GM23248 (cell line): ENCODE data around the gene PRKCSH. TPM values are rescaled to one million over a fixed set of nuclear protein-coding genes. Genes with fewer than 3 reads are reported as not detected.
"Not testable (repeated sequence)": the region's sequence is repeated elsewhere in the genome, so short reads cannot be mapped to it uniquely, and the experiment has no call there.

Experiments
- DNase-seq: peaks from one replicate; pipeline ENCODE4 v3.0.0-alpha.2; 2015
- H2AFZ ChIP-seq: fragments of 200-600 bp; sonication (generic); 2 replicates; pipeline ENCODE4 v1.6.1; 2016; ENCODE audit warnings: antibody characterized with exemption
- H3F3A ChIP-seq: fragments of 200-600 bp; sonication (generic); 2 replicates; pipeline ENCODE4 v1.6.1; 2016; ENCODE audit warnings: mild to moderate bottlenecking, antibody characterized with exemption, mixed run types; ENCODE audit not compliant: insufficient read depth
- H3K27ac ChIP-seq: fragments of 200-600 bp; sonication (generic); 2 replicates; pipeline ENCODE4 v1.5.1; 2016; ENCODE audit warnings: mild to moderate bottlenecking
- H3K27me3 ChIP-seq: fragments of 200-600 bp; sonication (generic); replicated peaks from 2 replicates; pipeline ENCODE4 v1.6.1; 2016; ENCODE audit warnings: mild to moderate bottlenecking; ENCODE audit not compliant: insufficient read depth
- H3K36me3 ChIP-seq: fragments of 200-600 bp; sonication (generic); 2 replicates; pipeline ENCODE4 v1.6.1; 2016; ENCODE audit warnings: low read depth, mild to moderate bottlenecking
- H3K4me1 ChIP-seq: fragments of 200-600 bp; sonication (generic); 2 replicates; pipeline ENCODE4 v1.6.1; 2016; ENCODE audit warnings: mild to moderate bottlenecking; ENCODE audit not compliant: insufficient read depth
- H3K4me2 ChIP-seq: fragments of 200-600 bp; sonication (generic); one replicate; pipeline ENCODE4 v1.6.1; 2016; ENCODE audit warnings: mild to moderate bottlenecking; ENCODE audit not compliant: unreplicated experiment
- H3K4me3 ChIP-seq: fragments of 200-600 bp; sonication (generic); 2 replicates; pipeline ENCODE4 v1.5.1; 2016; ENCODE audit warnings: mild to moderate bottlenecking
- H3K79me2 ChIP-seq: fragments of 200-600 bp; sonication (generic); 2 replicates; pipeline ENCODE4 v1.6.1; 2016; ENCODE audit warnings: mild to moderate bottlenecking; ENCODE audit not compliant: insufficient read depth
- H3K9ac ChIP-seq: fragments of 200-600 bp; sonication (generic); 2 replicates; pipeline ENCODE4 v1.6.1; 2016; ENCODE audit warnings: mild to moderate bottlenecking
- H3K9me2 ChIP-seq: fragments of 200-600 bp; sonication (generic); 2 replicates; pipeline ENCODE4 v1.6.1; 2016; ENCODE audit warnings: mixed run types, mild to moderate bottlenecking, moderate library complexity; ENCODE audit not compliant: insufficient read depth
- H3K9me3 ChIP-seq: fragments of 200-600 bp; sonication (generic); one replicate; pipeline ENCODE4 v1.6.1; 2017; ENCODE audit warnings: low read depth
- H4K20me1 ChIP-seq: fragments of 200-600 bp; sonication (generic); 2 replicates; pipeline ENCODE4 v1.6.0; 2016; ENCODE audit not compliant: insufficient read depth
- EZH2 ChIP-seq: fragments of 200-600 bp; sonication (generic); IDR thresholded peaks from 2 replicates; pipeline ENCODE4 v1.6.1; 2018; ENCODE audit warnings: antibody characterized with exemption, mild to moderate bottlenecking; ENCODE audit not compliant: insufficient read depth, poor library complexity, severe bottlenecking
- EZH2phosphoT487 ChIP-seq: fragments of 200-600 bp; sonication (generic); IDR thresholded peaks from 2 replicates; pipeline ENCODE4 v1.6.1; 2018; ENCODE audit warnings: antibody characterized with exemption, moderate library complexity, mild to moderate bottlenecking, low read depth; ENCODE audit not compliant: insufficient read depth
- WGBS, 2 experiments: methylation state at CpG; one replicate each; pipeline ENCODE4 v1.1.6; 2015 to 2017; ENCODE audit warnings: low lambda C conversion rate in 2 of 2, low coverage in 1 of 2; ENCODE audit errors: missing lambda C conversion rate in 2 of 2; 5-methylcytosine and 5-hydroxymethylcytosine counted together
- in situ Hi-C: fragments of 300-500 bp; cut with MboI; formaldehyde crosslinking; loops from 2 replicates; pipeline ENCODE4 v1.15.0; 2020
- polyA plus RNA-seq: library from polyadenylated mRNA; unstranded; fragments of >200 nt; fragmentation: Nextera tagmentation; extraction: Ambion mirVana; gene quantifications from 2 replicates; pipeline ENCODE4 v1.2.1, GENCODE V29; 2016
- total RNA-seq: library from RNA; depleted of rRNA; stranded (reverse); fragments of >200 nt; shearing (Covaris generic); gene quantifications from 2 replicates; pipeline ENCODE4 v1.2.3, GENCODE V29; 2014

Gene PRKCSH
- total and polyA plus RNA-seq, 2 experiments from 2014 or later, result 94.1 to 142 TPM

- in situ Hi-C loops, result no loop called here
Observed at GRCh38 chr19:11401808-11402543, 33.5 kb upstream of the PRKCSH start.

GRCh38 chr19:11404588-11405222, 30.7 kb upstream of the PRKCSH start:
- H3K9ac ChIP-seq, result no peak overlapping the region
- no peak overlapping the region for H3K27ac ChIP-seq
- no peaks in the 10 kb centered on the region for H3K9me2 ChIP-seq
- H3K4me2 ChIP-seq, result no peak overlapping the region
- H3F3A ChIP-seq, result no peaks in the 10 kb centered on the region
- WGBS, 2 experiments, result 50 to 60% methylated on average over 9 of the region's 9 CpGs
- no peak for DNase-seq
- H2AFZ ChIP-seq, result no peak overlapping the region
- H3K4me1 ChIP-seq, result no peaks in the 10 kb centered on the region
- H3K79me2 ChIP-seq, result no peaks in the 10 kb centered on the region
- H3K4me3 ChIP-seq, result no peak overlapping the region
- H3K9me3 ChIP-seq, result no peaks in the 10 kb centered on the region
- H3K27me3 ChIP-seq, result no peaks in the 10 kb centered on the region
- in situ Hi-C loops, result no loop called here
- no peak for TF ChIP-seq EZH2phosphoT487
- no peak for TF ChIP-seq EZH2
- no peaks in the 10 kb centered on the region for H3K36me3 ChIP-seq
- H4K20me1 ChIP-seq, result no peaks in the 10 kb centered on the region

More at GRCh38 chr19:11401808-11402543, 33.5 kb upstream of the PRKCSH start:
- TF ChIP-seq EZH2 (no peak), EZH2phosphoT487 (no peak)
- H3K9me3 ChIP-seq, result no peaks in the 10 kb centered on the region
- no peaks in the 10 kb centered on the region for H3K27me3 ChIP-seq
- H3F3A ChIP-seq, result no peaks in the 10 kb centered on the region
- H3K36me3 ChIP-seq, result no peaks in the 10 kb centered on the region
- no peak overlapping the region for H3K27ac ChIP-seq
- no peak overlapping the region for H3K4me3 ChIP-seq
- H4K20me1 ChIP-seq, result no peaks in the 10 kb centered on the region
- no peak overlapping the region for H3K4me2 ChIP-seq
- no peak for DNase-seq
- no peak overlapping the region for H3K9ac ChIP-seq
- no peaks in the 10 kb centered on the region for H3K4me1 ChIP-seq
- H3K79me2 ChIP-seq, result no peaks in the 10 kb centered on the region
- H3K9me2 ChIP-seq, result no peaks in the 10 kb centered on the region
- no peak overlapping the region for H2AFZ ChIP-seq
- WGBS, 2 experiments, result 60 to 84% methylated on average over 5 to 9 of the region's 9 CpGs

GRCh38 chr19:11405846-11406643, 29.4 kb upstream of the PRKCSH start:
- WGBS, 2 experiments, result 26 to 35% methylated on average over 38 to 44 of the region's 44 CpGs
- no peak overlapping the region for H3K9ac ChIP-seq
- no peaks in the 10 kb centered on the region for H3K27me3 ChIP-seq
- H3K9me2 ChIP-seq, result no peaks in the 10 kb centered on the region
- H3K4me2 ChIP-seq, result no peak overlapping the region
- H2AFZ ChIP-seq, result no peak overlapping the region
- H3K4me3 ChIP-seq, result no peak overlapping the region
- no peaks in the 10 kb centered on the region for H4K20me1 ChIP-seq
- no peaks in the 10 kb centered on the region for H3K36me3 ChIP-seq
- no peaks in the 10 kb centered on the region for H3K4me1 ChIP-seq
- no peaks in the 10 kb centered on the region for H3K79me2 ChIP-seq
- no peaks in the 10 kb centered on the region for H3K9me3 ChIP-seq
- TF ChIP-seq EZH2 (no peak), EZH2phosphoT487 (no peak)
- no peak overlapping the region for H3K27ac ChIP-seq
- DNase-seq, result no peak
- no peaks in the 10 kb centered on the region for H3F3A ChIP-seq
- in situ Hi-C loops, result no loop called here

- H3K4me2 ChIP-seq, H3K9me3 ChIP-seq, H3K4me1 ChIP-seq, H2AFZ ChIP-seq, in situ Hi-C loops, H4K20me1 ChIP-seq, DNase-seq, H3F3A ChIP-seq, H3K27ac ChIP-seq, H3K27me3 ChIP-seq, H3K4me3 ChIP-seq, H3K9me2 ChIP-seq, H3K79me2 ChIP-seq, H3K9ac ChIP-seq, H3K36me3 ChIP-seq: not testable (repeated sequence)
- WGBS, 2 experiments, result 76 to 87% methylated on average over 12 of the region's 12 CpGs
Observed at GRCh38 chr19:11406703-11407236, 28.7 kb upstream of the PRKCSH start.
